Uterine smooth muscle cell (primary cell): ENCODE data around the gene LYZ. TPM values are rescaled to one million over a fixed set of nuclear protein-coding genes. Genes with fewer than 3 reads are reported as not detected.

Source experiments
- total RNA-seq: library from RNA; depleted of rRNA; stranded (reverse); fragments of >200 nt; gene quantifications from 2 replicates; pipeline ENCODE4 v1.2.3, GENCODE V29; 2014

LYZ gene
- total RNA-seq, result not detected in 2 replicates

GRCh38 chr12:69348162-69348938, at the start of gene LYZ:
Gene LYZ (plus strand): TSS chr12:69348381. CDS start chr12:69348409, 28 bp downstream.

GRCh38 chr12:69359531-69360347, 11.6 kb downstream of the LYZ start, which contains the start of gene YEATS4:
Gene YEATS4 (plus strand): TSS chr12:69359743. CDS start chr12:69359973, 230 bp downstream.

Other genes starting within 250 kb of the LYZ start
- 17.0 and 20.4 TPM in 2 replicates for gene CPSF6, start 108.8 kb upstream of the LYZ start, total RNA-seq
- gene YEATS4, start 11.4 kb downstream of the LYZ start, total RNA-seq, result 24.9 and 30.0 TPM in 2 replicates
- gene FRS2, start 122.0 kb downstream of the LYZ start, total RNA-seq, result 40.2 and 40.7 TPM in 2 replicates
- gene CCT2, start 237.1 kb downstream of the LYZ start, total RNA-seq, result 229 and 445 TPM in 2 replicates